AML-193 (cell line): ENCODE measurements around the gene CDH23.
"Not testable (repeated sequence)": the region's sequence is repeated elsewhere in the genome, so short reads cannot be mapped to it uniquely, and the experiment has no call there.

ENCODE experiments used
- DNase-seq, 2 experiments: peaks; one replicate each; lab custom pipeline; 2025; lab: John Stamatoyannopoulos, UW

CDH23 gene

GRCh38 chr10:71396711-71397295 is at the start of gene CDH23:
CDH23 (plus strand) TSS chr10:71396920; CDS start chr10:71439832, 42,912 bp downstream.
- DNase-seq: peak in 1 of 2 experiments; percentile 12

- no peak for DNase-seq
Measured at GRCh38 chr10:71347587-71348395, 48.9 kb upstream of the CDH23 start.

DNA sequence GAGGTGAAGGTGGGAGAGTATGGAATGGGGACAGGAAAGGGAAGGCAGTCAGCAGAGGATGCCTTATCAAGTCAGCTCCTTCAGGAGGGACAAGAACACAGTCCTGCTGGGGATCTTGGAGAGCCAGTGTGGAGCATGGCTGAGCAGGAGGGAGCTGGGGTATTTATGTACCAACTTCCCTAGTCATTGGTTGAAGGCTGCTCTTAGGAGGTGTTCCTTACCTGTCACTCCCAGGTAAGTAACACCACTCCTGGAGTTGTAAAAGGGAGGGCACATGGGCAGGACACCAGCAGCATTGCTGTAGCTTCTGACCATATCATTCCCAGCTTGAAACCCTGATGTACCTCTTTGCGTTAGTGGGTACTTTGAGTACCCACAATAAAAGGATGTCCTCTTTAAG is 47.9 kb upstream of the CDH23 start:
- no peak for DNase-seq

- no peak for DNase-seq
Measured at GRCh38 chr10:71349406-71349805, 47.3 kb upstream of the CDH23 start.

DNA sequence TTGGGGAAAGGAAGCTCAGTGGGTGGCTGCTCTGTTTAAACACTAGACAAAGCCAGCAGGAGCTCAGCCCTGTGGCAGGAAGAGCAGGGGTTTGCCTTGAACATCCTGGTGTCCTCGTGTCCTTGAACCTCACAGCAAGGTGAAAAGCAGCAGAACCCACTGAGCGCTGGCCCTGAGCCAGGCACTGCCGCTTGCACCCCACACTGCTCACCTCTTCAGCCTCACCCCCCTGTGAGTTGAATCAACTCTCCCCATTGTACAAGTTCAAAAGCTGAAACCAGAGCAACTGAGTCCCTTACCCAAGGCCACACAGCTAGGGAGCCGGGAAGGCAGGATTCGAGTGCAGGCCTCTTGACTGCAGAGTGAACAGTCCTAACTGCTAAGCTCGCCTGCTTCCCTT is 45.6 kb upstream of the CDH23 start:
- DNase-seq: no peak

GRCh38 chr10:71351628-71352319 is 44.9 kb upstream of the CDH23 start:
- DNase-seq: no peak

DNA sequence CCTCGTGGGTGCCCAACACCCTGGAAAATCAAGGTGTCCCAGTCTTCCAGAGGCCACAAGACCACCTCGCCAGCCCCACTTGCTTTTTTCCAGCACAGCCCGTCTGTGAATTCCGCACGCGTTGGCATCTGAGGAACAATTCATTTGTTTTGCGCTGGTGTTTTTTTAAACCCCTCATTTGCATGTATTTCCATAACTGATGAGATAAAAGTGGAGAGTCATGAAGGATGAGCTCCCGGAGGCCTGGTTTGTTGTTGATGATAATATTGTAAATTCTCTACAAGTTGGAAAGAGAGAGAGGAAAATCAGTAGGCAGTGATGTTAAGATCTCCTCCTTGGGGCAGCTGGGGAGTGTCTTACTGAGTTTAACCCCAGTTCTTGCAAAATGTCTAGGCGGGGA is 43.1 kb upstream of the CDH23 start:
- DNase-seq: no peak

- DNase-seq: no peak
Measured at GRCh38 chr10:71354776-71355175, 41.9 kb upstream of the CDH23 start.

DNA sequence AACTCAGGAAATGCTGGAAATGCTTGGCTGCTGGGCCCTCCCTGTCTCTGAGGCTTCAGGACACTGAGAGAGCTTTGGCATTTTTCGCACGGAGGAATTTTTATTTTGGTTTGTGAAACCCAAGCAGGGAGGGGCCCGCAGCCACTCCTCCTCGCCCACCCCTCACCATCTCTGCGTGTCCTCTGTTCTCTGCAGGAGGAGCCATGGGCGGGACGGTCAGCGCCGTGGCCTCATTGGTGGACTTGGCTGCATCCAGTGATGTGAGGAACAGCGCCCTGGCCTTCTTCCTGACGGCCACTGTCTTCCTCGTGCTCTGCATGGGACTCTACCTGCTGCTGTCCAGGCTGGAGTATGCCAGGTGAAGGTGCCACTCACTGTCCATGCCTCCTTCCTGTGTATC is 40.8 kb upstream of the CDH23 start:
- no peak for DNase-seq

GRCh38 chr10:71357792-71358265 is 38.9 kb upstream of the CDH23 start:
- no peak for DNase-seq

DNA sequence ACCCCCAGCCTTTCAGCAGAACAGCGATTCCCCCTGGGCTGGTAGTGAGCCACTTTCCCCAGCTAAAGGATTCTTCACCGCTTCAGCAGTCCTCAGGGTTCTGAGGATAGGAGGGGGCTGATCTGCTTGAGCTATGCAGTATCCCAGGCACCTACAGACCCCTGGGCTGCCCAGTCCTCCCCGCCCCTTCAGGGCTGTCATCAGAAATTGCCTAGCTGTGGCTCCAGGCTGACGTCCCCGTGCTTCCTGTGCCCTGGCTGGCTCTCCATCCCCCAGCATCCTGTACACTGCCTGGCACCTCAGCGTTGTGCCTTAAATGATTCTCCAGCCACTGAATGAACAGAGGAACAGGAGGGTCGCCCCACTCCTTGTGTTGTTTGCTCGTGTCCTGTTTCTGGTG is 38.4 kb upstream of the CDH23 start:
- DNase-seq: no peak

- DNase-seq: not testable (repeated sequence)
Measured at GRCh38 chr10:71358906-71359305, 37.8 kb upstream of the CDH23 start.

- DNase-seq: peak; percentile 45 to 67
Measured at GRCh38 chr10:71359364-71360046, 37.2 kb upstream of the CDH23 start.

GRCh38 chr10:71360735-71361134 is 36.0 kb upstream of the CDH23 start:
- DNase-seq: no peak

- DNase-seq: no peak
Measured at GRCh38 chr10:71361581-71361980, 35.1 kb upstream of the CDH23 start.

DNA sequence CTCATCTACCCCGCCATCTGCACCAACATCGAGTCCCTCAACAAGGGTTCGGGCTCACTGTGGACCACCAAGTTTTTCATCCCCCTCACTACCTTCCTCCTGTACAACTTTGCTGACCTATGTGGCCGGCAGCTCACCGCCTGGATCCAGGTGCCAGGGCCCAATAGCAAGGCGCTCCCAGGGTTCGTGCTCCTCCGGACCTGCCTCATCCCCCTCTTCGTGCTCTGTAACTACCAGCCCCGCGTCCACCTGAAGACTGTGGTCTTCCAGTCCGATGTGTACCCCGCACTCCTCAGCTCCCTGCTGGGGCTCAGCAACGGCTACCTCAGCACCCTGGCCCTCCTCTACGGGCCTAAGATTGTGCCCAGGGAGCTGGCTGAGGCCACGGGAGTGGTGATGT is 34.6 kb upstream of the CDH23 start:
- DNase-seq: no peak

DNA sequence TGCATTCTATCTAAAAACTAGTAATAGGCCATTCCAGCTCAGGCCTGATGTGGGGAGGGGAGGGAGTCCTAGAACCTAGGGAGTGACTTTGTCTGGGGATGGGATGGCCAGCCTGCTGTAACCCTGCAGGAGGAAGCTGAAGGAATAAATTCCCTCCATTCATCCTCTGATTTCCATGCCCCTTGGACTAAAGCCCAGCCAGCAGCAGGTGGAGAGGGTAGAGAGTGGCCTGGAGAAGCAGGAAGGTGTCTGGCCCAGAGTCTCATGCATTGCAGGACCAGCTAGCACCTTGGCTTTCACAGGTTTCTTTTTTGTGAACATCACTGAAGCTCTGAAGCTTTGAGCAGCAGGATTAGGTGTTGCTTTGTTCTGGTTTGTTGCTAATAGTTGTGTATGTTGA is 32.8 kb upstream of the CDH23 start:
- no peak for DNase-seq

DNA sequence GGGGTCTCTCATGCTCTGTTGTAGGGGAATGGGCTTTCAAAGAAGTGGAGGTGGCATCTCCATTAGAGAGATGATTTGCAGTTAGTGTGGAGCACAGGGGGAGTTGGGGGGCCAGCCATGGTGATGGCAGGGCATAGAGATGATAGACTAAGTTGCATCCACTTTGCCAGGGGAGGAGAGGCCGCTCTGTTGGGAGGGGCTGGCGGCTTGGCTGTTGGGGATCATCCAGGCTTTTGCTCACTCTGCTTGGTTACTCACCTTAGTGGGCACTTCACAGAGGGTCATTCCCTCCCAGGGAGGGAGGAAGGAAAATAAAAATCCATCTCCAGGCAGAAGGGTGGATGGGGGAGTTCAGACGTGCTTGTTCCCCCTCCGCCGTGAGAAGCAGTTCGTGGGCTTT is 31.4 kb upstream of the CDH23 start:
- DNase-seq: no peak

DNA sequence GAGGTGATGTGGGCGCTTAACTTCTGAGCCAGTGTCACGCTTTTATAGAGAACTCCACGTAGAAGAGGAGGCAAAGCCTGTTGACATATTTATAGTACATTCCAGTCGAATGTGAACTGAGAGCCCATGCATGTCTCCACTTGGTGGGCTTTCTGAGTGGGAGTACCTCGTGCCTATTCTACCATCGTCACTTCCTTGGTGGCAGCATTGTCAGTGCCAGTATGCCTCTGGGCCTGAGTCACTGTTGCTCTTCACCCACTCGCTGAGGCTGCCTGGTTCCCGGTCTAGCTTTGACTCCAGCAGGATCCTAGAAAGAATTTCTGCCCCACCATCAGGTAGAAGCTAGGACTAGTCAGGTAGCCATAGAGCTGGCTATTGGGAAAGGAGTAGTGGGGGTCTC is 30.0 kb upstream of the CDH23 start:
- DNase-seq: no peak

GRCh38 chr10:71367271-71367670 is 29.4 kb upstream of the CDH23 start:
- DNase-seq: peak in 1 of 2 experiments; percentile 6

DNA sequence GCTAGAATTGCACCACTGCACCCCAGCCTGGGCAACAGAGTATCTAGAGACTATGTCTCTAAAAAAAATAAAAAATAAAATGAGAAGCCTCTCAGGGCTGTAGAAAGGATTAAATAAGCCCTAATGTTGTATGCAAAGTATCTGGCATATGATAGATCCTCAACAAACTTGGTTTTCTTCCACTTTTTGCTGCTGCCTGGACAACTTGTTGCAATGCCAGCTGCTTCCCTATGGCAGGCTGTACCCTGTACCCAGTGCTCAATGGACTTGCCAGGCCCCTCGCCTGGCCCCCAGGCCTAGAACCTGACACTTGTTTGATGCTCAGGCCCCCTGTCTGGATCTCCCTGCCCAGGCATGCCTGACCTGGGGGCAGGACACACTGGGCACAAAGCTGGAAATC is 28.5 kb upstream of the CDH23 start:
- no peak for DNase-seq

DNA sequence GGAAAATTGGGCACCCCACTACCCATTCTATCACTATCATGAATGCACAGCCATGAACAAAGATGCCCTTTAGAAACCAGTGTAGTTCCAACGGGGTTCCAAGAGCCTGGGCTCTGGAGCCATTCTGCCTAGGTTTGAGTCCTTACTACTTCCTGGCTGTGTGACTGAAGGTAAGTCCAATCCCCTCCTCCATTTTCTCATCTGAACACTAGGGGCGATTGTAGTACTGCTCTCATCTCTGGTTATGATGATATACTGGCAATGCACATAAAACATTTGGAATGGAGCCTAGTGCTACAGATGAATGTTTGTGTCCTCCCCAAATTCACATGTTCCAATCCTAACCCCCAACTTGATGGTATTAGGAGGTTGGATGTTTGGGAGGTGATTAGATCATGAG is 28.1 kb upstream of the CDH23 start:
- no peak for DNase-seq
